Limb (tissue), 2 donors: ENCODE measurements around the gene SDF2.
A peak's percentile ranks its signal among the peaks of the same experiment; 100 is the strongest.
"Not testable (repeated sequence)": the region's sequence is repeated elsewhere in the genome, so short reads cannot be mapped to it uniquely, and the experiment has no call there.

Experiments
- DNase-seq, 2 donors: peaks; one replicate each; pipeline ENCODE4 v3.0.0-alpha.2; 2016; ENCODE audit errors: extremely low spot score in 2 of 2

Gene SDF2

GRCh38 chr17:28634206-28634865 lies 27.4 kb downstream of the SDF2 start:
- DNase-seq, result no peak

- DNase-seq, result no peak
These were observed 34.9 kb downstream of the SDF2 start for GRCh38 chr17:28626818-28627217.

GRCh38 chr17:28624148-28624547 lies 37.6 kb downstream of the SDF2 start:
- DNase-seq, result no peak

- DNase-seq, result no peak
These were observed 38.0 kb downstream of the SDF2 start for GRCh38 chr17:28623696-28624095.

- no peak for DNase-seq
These were observed 39.5 kb downstream of the SDF2 start for GRCh38 chr17:28622186-28622585.

- no peak for DNase-seq
These were observed 41.7 kb downstream of the SDF2 start for GRCh38 chr17:28620010-28620409.

- no peak for DNase-seq
These were observed 43.2 kb downstream of the SDF2 start for GRCh38 chr17:28618464-28618863.

- no peak for DNase-seq
These were observed 45.4 kb downstream of the SDF2 start for GRCh38 chr17:28616281-28616680.

GRCh38 chr17:28615260-28615940 lies 46.3 kb downstream of the SDF2 start:
- DNase-seq, result no peak

GRCh38 chr17:28613931-28614381 lies 47.8 kb downstream of the SDF2 start, which contains the start of gene RSKR:
TSS of gene RSKR (minus strand) at chr17:28614185. CDS start at chr17:28614161, 24 bp downstream.
- DNase-seq, result no peak

GRCh38 chr17:28612936-28613872 lies 48.5 kb downstream of the SDF2 start:
- peak; percentile 24 to 49 for DNase-seq

- no peak for DNase-seq
These were observed 49.2 kb downstream of the SDF2 start for GRCh38 chr17:28612531-28612930.

GRCh38 chr17:28610376-28610775 lies 51.3 kb downstream of the SDF2 start:
- no peak for DNase-seq

- DNase-seq, result not testable (repeated sequence)
These were observed 57.7 kb downstream of the SDF2 start for GRCh38 chr17:28604031-28604430.

- DNase-seq, result peak in 1 of 2 donors; percentile 65
These were observed 62.2 kb downstream of the SDF2 start for GRCh38 chr17:28599311-28600184.

GRCh38 chr17:28598799-28599310 lies 62.9 kb downstream of the SDF2 start, which contains the start of gene SPAG5:
TSS of gene SPAG5 (minus strand) at chr17:28599025. CDS start at chr17:28598946, 79 bp downstream.
- peak; percentile 95 to 96 for DNase-seq

GRCh38 chr17:28598389-28598788 lies 63.3 kb downstream of the SDF2 start:
- peak in 1 of 2 donors; percentile 39 for DNase-seq
